Caco-2 (cell line): Measurements from ENCODE around the gene TTC27. TPM values are rescaled to one million over a fixed set of nuclear protein-coding genes. Genes with fewer than 3 reads are reported as not detected.

ENCODE experiments used
- BruUV-seq: library from RNA; stranded (reverse); fragments of 400-500 nt; replicated peaks from 2 replicates; lab custom pipeline; 2021; lab: Mats Ljungman, UMichigan
- CTCF ChIA-PET: fragments of 300-600 bp; sonication (Branson Sonifier 250); formaldehyde crosslinking; loops from one replicate; lab custom pipeline; 2022; ENCODE audit warnings: antibody characterized with exemption; lab: Charles Lee
- POLR2A ChIA-PET: fragments of 300-600 bp; sonication (Branson Sonifier 250); formaldehyde crosslinking; loops from one replicate; lab custom pipeline; 2022; ENCODE audit warnings: antibody characterized with exemption; lab: Charles Lee
- DNase-seq, 2 experiments: peaks; one replicate each; pipeline versions ENCODE4 v3.0.0 to v3.0.0-alpha.2; 2020 to 2022
- H3K27me3 ChIP-seq: replicated peaks from 2 replicates; pipeline ENCODE4 v1.6.0; 2011; ENCODE audit warnings: low read length; ENCODE audit not compliant: control insufficient read depth, insufficient read depth
- H3K36me3 ChIP-seq: 2 replicates; pipeline ENCODE4 v1.5.1; 2011; ENCODE audit warnings: low read length; ENCODE audit not compliant: control insufficient read depth, insufficient read depth
- H3K4me1 ChIP-seq: fragments of 250-450 bp; sonication (Bioruptor Pico); 2 replicates; pipeline ENCODE4 v1.5.1; 2020; ENCODE audit warnings: mild to moderate bottlenecking
- H3K4me3 ChIP-seq: 2 replicates; pipeline ENCODE4 v1.5.1; 2011; ENCODE audit warnings: low read depth, mild to moderate bottlenecking, control low read depth, low read length
- H3K9me3 ChIP-seq: fragments of 250-450 bp; sonication (Bioruptor Pico); 2 replicates; pipeline ENCODE4 v1.5.1; 2020; ENCODE audit warnings: mild to moderate bottlenecking, moderate library complexity
- H3K27ac Mint-ChIP-seq: one replicate; pipeline ENCODE4 v1.8.0; 2022; ENCODE audit warnings: mixed read lengths; ENCODE audit not compliant: unreplicated experiment
- H3K27me3 Mint-ChIP-seq: one replicate; pipeline ENCODE4 v1.8.0; 2022; ENCODE audit warnings: mixed read lengths; ENCODE audit not compliant: insufficient read depth, unreplicated experiment
- H3K36me3 Mint-ChIP-seq: one replicate; pipeline ENCODE4 v1.8.0; 2022; ENCODE audit warnings: mild to moderate bottlenecking, mixed read lengths; ENCODE audit not compliant: insufficient read depth, unreplicated experiment
- H3K4me1 Mint-ChIP-seq: one replicate; pipeline ENCODE4 v1.8.0; 2022; ENCODE audit warnings: low read depth, mixed read lengths; ENCODE audit not compliant: unreplicated experiment
- H3K4me3 Mint-ChIP-seq: one replicate; pipeline ENCODE4 v1.8.0; 2022; ENCODE audit warnings: mild to moderate bottlenecking, moderate library complexity, mixed read lengths; ENCODE audit not compliant: unreplicated experiment
- H3K9me3 Mint-ChIP-seq: one replicate; pipeline ENCODE4 v1.8.0; 2022; ENCODE audit warnings: mixed read lengths; ENCODE audit not compliant: unreplicated experiment
- intact Hi-C: fragments of 100-400 bp; cut with micrococcal nuclease; formaldehyde crosslinking; loops from one replicate; pipeline ENCODE4 v1.10.0; 2022; ENCODE audit not compliant: unreplicated experiment
- total RNA-seq: library from RNA; stranded (reverse); gene quantifications from 2 replicates; pipeline ENCODE4 v1.2.3, GENCODE V29; 2022
- TF ChIP-seq, protein P1 (sequence below), 2 experiments: fragments of 200-600 bp in 1 of 2; IDR thresholded peaks; 1 replicate in 1 of 2; 2 replicates in 1 of 2; pipeline versions ENCODE4 v1.5.1 to v1.8.0; 2011 to 2022; ENCODE audit warnings: antibody characterized with exemption in 1 of 2, control low read depth in 1 of 2, inconsistent platforms in 1 of 2, low read depth in 1 of 2, low read length in 1 of 2, mild to moderate bottlenecking in 1 of 2, moderate library complexity in 1 of 2; ENCODE audit not compliant: insufficient read depth in 1 of 2, severe bottlenecking in 1 of 2, unreplicated experiment in 1 of 2

Gene TTC27
- total RNA-seq, 1 experiment from 2014 or later: 20.6 TPM

DNA sequence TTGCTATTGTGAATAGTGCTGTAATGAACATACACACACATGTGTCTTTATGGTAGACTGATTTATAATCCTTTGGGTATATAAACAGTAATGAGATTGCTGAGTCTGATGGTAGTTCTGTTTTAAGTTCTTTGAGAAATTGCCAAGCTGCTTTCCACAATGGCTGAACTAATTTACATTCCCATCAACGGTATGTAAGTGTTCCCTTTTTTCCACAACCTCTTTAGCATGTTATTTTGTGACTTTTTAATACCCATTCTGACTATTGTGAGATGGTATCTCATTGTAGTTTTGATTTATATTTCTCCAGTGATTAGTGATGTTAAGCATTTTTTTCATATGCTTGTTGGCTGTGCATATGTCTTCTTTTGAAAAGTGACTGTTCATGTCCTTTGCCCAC is 86.7 kb downstream of the TTC27 start:
- no peaks in the 10 kb centered on the region for H3K4me1 Mint-ChIP-seq
- no peaks in the 10 kb centered on the region for H3K36me3 Mint-ChIP-seq
- H3K9me3 Mint-ChIP-seq: no peaks in the 10 kb centered on the region
- H3K4me3 Mint-ChIP-seq: no peak overlapping the region
- ChIA-PET POLR2A (no interaction called here), CTCF (no interaction called here)
- intact Hi-C loops: no loop called here
- H3K27me3 Mint-ChIP-seq: no peaks in the 10 kb centered on the region
- Histone ChIP-seq H3K4me1 (no peaks in the 10 kb centered on the region), H3K27me3 (no peaks in the 10 kb centered on the region), H3K9me3 (no peaks in the 10 kb centered on the region), H3K4me3 (no peak overlapping the region), H3K36me3 (no peaks in the 10 kb centered on the region)
- TF ChIP-seq, protein P1, sequence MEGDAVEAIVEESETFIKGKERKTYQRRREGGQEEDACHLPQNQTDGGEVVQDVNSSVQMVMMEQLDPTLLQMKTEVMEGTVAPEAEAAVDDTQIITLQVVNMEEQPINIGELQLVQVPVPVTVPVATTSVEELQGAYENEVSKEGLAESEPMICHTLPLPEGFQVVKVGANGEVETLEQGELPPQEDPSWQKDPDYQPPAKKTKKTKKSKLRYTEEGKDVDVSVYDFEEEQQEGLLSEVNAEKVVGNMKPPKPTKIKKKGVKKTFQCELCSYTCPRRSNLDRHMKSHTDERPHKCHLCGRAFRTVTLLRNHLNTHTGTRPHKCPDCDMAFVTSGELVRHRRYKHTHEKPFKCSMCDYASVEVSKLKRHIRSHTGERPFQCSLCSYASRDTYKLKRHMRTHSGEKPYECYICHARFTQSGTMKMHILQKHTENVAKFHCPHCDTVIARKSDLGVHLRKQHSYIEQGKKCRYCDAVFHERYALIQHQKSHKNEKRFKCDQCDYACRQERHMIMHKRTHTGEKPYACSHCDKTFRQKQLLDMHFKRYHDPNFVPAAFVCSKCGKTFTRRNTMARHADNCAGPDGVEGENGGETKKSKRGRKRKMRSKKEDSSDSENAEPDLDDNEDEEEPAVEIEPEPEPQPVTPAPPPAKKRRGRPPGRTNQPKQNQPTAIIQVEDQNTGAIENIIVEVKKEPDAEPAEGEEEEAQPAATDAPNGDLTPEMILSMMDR (IDR thresholded peaks at IDR 0.05; ENCODE audit: insufficient read depth in 1 of 2, low read depth in 1 of 2, low read length in 1 of 2, severe bottlenecking in 1 of 2, unreplicated experiment in 1 of 2): no peak
- no peak overlapping the region for H3K27ac Mint-ChIP-seq
- no TSS peak for BruUV-seq
- DNase-seq: no peak

DNA sequence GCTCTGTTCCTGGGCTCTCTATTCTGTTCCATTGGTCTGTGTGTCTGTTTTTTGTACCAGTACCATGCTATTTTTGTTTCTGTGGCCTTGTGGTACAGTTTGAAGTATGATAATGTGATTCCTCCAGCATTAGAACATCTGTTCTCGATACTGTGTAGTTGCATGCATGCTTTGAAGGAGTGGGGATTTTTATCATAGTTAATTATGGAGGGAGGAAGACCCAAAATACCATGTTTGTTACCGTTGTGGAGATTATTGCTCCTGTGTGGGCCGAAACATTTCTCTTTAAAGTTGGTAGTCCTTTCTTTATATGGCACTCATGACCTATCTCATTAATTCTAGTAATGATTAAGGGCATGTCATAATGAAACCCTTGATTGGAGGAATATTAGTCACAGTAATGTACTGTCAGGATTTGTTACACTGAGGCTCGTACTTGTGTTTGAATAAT is 87.6 kb downstream of the TTC27 start:
- ChIA-PET CTCF (no interaction called here), POLR2A (no interaction called here)
- H3K4me3 ChIP-seq: no peak overlapping the region
- intact Hi-C loops: no loop called here
- TF ChIP-seq, protein P1 (IDR thresholded peaks at IDR 0.05; ENCODE audit: insufficient read depth in 1 of 2, low read depth in 1 of 2, low read length in 1 of 2, severe bottlenecking in 1 of 2, unreplicated experiment in 1 of 2): no peak
- Mint-ChIP-seq H3K4me3 (no peak overlapping the region), H3K36me3 (no peaks in the 10 kb centered on the region), H3K27ac (no peak overlapping the region), H3K27me3 (no peaks in the 10 kb centered on the region), H3K4me1 (no peaks in the 10 kb centered on the region), H3K9me3 (no peaks in the 10 kb centered on the region)
- H3K27me3 ChIP-seq: no peaks in the 10 kb centered on the region
- H3K9me3 ChIP-seq: no peaks in the 10 kb centered on the region
- no peak for DNase-seq
- H3K36me3 ChIP-seq: no peaks in the 10 kb centered on the region
- BruUV-seq: no TSS peak
- no peaks in the 10 kb centered on the region for H3K4me1 ChIP-seq

DNA sequence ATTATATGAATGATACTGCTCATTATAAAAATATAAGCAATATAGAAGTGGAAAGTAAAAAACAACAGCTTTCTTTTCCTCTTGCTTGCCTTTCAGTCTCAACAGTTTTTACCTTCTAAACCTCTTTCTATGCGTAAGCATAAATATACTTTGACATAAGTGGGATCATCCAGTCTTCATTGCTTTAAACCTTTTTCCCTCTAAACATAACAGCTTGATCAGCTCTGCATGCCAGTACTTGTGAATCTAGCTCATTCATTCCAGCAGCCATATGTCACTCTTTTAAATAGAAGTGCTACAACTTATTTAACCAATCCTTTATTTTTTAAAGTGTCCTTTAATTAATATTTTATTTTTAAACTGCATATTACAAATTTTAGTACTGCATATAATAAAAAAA is 88.1 kb downstream of the TTC27 start:
- intact Hi-C loops: no loop called here
- Mint-ChIP-seq H3K27ac (no peak overlapping the region), H3K4me1 (no peaks in the 10 kb centered on the region), H3K4me3 (no peak overlapping the region), H3K36me3 (no peaks in the 10 kb centered on the region), H3K9me3 (no peaks in the 10 kb centered on the region), H3K27me3 (no peaks in the 10 kb centered on the region)
- DNase-seq: no peak
- Histone ChIP-seq H3K4me1 (no peaks in the 10 kb centered on the region), H3K27me3 (no peaks in the 10 kb centered on the region), H3K36me3 (no peaks in the 10 kb centered on the region), H3K4me3 (no peak overlapping the region), H3K9me3 (no peaks in the 10 kb centered on the region)
- BruUV-seq: no TSS peak
- CTCF ChIA-PET: no interaction called here
- TF ChIP-seq, protein P1 (IDR thresholded peaks at IDR 0.05; ENCODE audit: insufficient read depth in 1 of 2, low read depth in 1 of 2, low read length in 1 of 2, severe bottlenecking in 1 of 2, unreplicated experiment in 1 of 2): no peak
- POLR2A ChIA-PET: no interaction called here
